Activated T-helper 17 cell treated with anti-CD3 and anti-CD28 coated beads, Interleukin-2, amount 50 U/mL, for 72 hours (primary cell): Measurements from ENCODE around the gene ATF4. TPM values are rescaled to one million over a fixed set of nuclear protein-coding genes. Genes with fewer than 3 reads are reported as not detected.

Experiments used
- ATAC-seq: fragments of 150-1000 bp; cut with Tn5 transposase; replicated peaks from 2 replicates; pipeline ENCODE4 v1.10.0; 2021; ENCODE audit warnings: mild to moderate bottlenecking, moderate library complexity
- H3K27ac Mint-ChIP-seq: one replicate; pipeline ENCODE4 v1.8.0; 2022; ENCODE audit warnings: mixed read lengths
- H3K27me3 Mint-ChIP-seq: one replicate; pipeline ENCODE4 v1.8.0; 2022; ENCODE audit warnings: mixed read lengths
- H3K36me3 Mint-ChIP-seq: one replicate; pipeline ENCODE4 v1.8.0; 2022; ENCODE audit warnings: low read depth, mild to moderate bottlenecking, mixed read lengths
- H3K4me1 Mint-ChIP-seq: one replicate; pipeline ENCODE4 v1.8.0; 2022; ENCODE audit warnings: mixed read lengths
- H3K4me3 Mint-ChIP-seq: one replicate; pipeline ENCODE4 v1.8.0; 2022; ENCODE audit warnings: mild to moderate bottlenecking, mixed read lengths
- H3K9me3 Mint-ChIP-seq: one replicate; pipeline ENCODE4 v1.8.0; 2022; ENCODE audit warnings: mixed read lengths
- total RNA-seq, 2 donors: library from RNA; stranded (reverse); gene quantifications; one replicate each; pipeline ENCODE4 v1.2.3, GENCODE V29; 2022

Gene ATF4
- total RNA-seq, 2 donors from 2014 or later: 338 to 432 TPM

- Mint-ChIP-seq H3K27ac (no peak overlapping the region), H3K4me3 (no peak overlapping the region), H3K4me1 (peaks cover 3% of the 10 kb centered on the region), H3K27me3 (peaks cover 12% of the 10 kb centered on the region), H3K36me3 (no peaks in the 10 kb centered on the region), H3K9me3 (no peaks in the 10 kb centered on the region)
- ATAC-seq: no peak
Measured at GRCh38 chr22:39560127-39560526, 39.8 kb downstream of the ATF4 start.

GRCh38 chr22:39562839-39563489 lies 42.6 kb downstream of the ATF4 start:
- H3K4me3 Mint-ChIP-seq: no peak overlapping the region
- H3K27ac Mint-ChIP-seq: no peak overlapping the region
- H3K36me3 Mint-ChIP-seq: no peaks in the 10 kb centered on the region
- ATAC-seq: no peak
- no peaks in the 10 kb centered on the region for H3K27me3 Mint-ChIP-seq
- peaks cover 9% of the 10 kb centered on the region for H3K4me1 Mint-ChIP-seq
- H3K9me3 Mint-ChIP-seq: peaks cover 4% of the 10 kb centered on the region

- Mint-ChIP-seq H3K9me3 (peaks cover 4% of the 10 kb centered on the region), H3K4me1 (peaks cover 11% of the 10 kb centered on the region), H3K27me3 (no peaks in the 10 kb centered on the region), H3K36me3 (no peaks in the 10 kb centered on the region), H3K4me3 (no peak overlapping the region), H3K27ac (no peak overlapping the region)
- no peak for ATAC-seq
Measured at GRCh38 chr22:39563571-39564428, 43.4 kb downstream of the ATF4 start.

- Mint-ChIP-seq H3K4me3 (no peak overlapping the region), H3K36me3 (no peaks in the 10 kb centered on the region), H3K27me3 (no peaks in the 10 kb centered on the region), H3K9me3 (peaks cover 4% of the 10 kb centered on the region), H3K27ac (no peak overlapping the region), H3K4me1 (peaks cover 11% of the 10 kb centered on the region)
- ATAC-seq: no peak
Measured at GRCh38 chr22:39565414-39565944, 45.1 kb downstream of the ATF4 start.

- ATAC-seq: peak; percentile 85
- Mint-ChIP-seq H3K27ac (peak overlapping the region; percentile 48), H3K36me3 (no peaks in the 10 kb centered on the region), H3K4me1 (peaks cover 16% of the 10 kb centered on the region), H3K4me3 (peak overlapping the region; percentile 28), H3K27me3 (no peaks in the 10 kb centered on the region), H3K9me3 (peaks cover 4% of the 10 kb centered on the region)
Measured at GRCh38 chr22:39567135-39567946, 47.0 kb downstream of the ATF4 start.

GRCh38 chr22:39568278-39568981 lies 48.1 kb downstream of the ATF4 start:
- Mint-ChIP-seq H3K36me3 (no peaks in the 10 kb centered on the region), H3K4me3 (peak overlapping the region; percentile 28), H3K4me1 (peaks cover 16% of the 10 kb centered on the region), H3K27me3 (no peaks in the 10 kb centered on the region), H3K9me3 (peaks cover 4% of the 10 kb centered on the region), H3K27ac (peak overlapping the region; percentile 48)
- no peak for ATAC-seq

- H3K4me3 Mint-ChIP-seq: no peak overlapping the region
- H3K27me3 Mint-ChIP-seq: no peaks in the 10 kb centered on the region
- no peaks in the 10 kb centered on the region for H3K36me3 Mint-ChIP-seq
- no peak for ATAC-seq
- no peak overlapping the region for H3K27ac Mint-ChIP-seq
- peaks cover 16% of the 10 kb centered on the region for H3K4me1 Mint-ChIP-seq
- H3K9me3 Mint-ChIP-seq: peaks cover 4% of the 10 kb centered on the region
Measured at GRCh38 chr22:39569066-39569465, 48.7 kb downstream of the ATF4 start.

- no peaks in the 10 kb centered on the region for H3K36me3 Mint-ChIP-seq
- H3K4me3 Mint-ChIP-seq: no peak overlapping the region
- H3K27ac Mint-ChIP-seq: no peak overlapping the region
- H3K9me3 Mint-ChIP-seq: peaks cover 4% of the 10 kb centered on the region
- H3K4me1 Mint-ChIP-seq: peaks cover 16% of the 10 kb centered on the region
- no peaks in the 10 kb centered on the region for H3K27me3 Mint-ChIP-seq
- no peak for ATAC-seq
Measured at GRCh38 chr22:39570226-39570625, 49.9 kb downstream of the ATF4 start.

- no peak within 1 kb of the TSS for H3K27ac Mint-ChIP-seq
- peaks cover 11% of the 10 kb centered on the region for H3K4me1 Mint-ChIP-seq
- no peak for ATAC-seq
Measured at GRCh38 chr22:39570665-39571064, 50.3 kb downstream of the ATF4 start, which contains the start of gene CACNA1I. Gene CACNA1I (plus strand): TSS chr22:39570753. CDS start chr22:39570753, 0 bp downstream.

GRCh38 chr22:39571538-39571937 lies 51.2 kb downstream of the ATF4 start:
- no peak for ATAC-seq
- H3K36me3 Mint-ChIP-seq: no peaks in the 10 kb centered on the region
- H3K27me3 Mint-ChIP-seq: no peaks in the 10 kb centered on the region
- no peak overlapping the region for H3K4me3 Mint-ChIP-seq
- peaks cover 9% of the 10 kb centered on the region for H3K4me1 Mint-ChIP-seq
- no peaks in the 10 kb centered on the region for H3K9me3 Mint-ChIP-seq
- no peak overlapping the region for H3K27ac Mint-ChIP-seq

More at GRCh38 chr22:39570665-39571064, 50.3 kb downstream of the ATF4 start, which contains the start of gene CACNA1I:
- Mint-ChIP-seq H3K4me3 (no peak within 1 kb of the TSS), H3K36me3 (no peaks in the 10 kb centered on the region), H3K9me3 (no peaks in the 10 kb centered on the region), H3K27me3 (no peaks in the 10 kb centered on the region)

Other genes with a start within 250 kb of the ATF4 start
- 1,000 to 10,000 TPM; 2,256 to 2,974 TPM for gene RPL3, start 200.9 kb upstream of the ATF4 start, total RNA-seq
- gene SYNGR1, start 170.6 kb upstream of the ATF4 start, total RNA-seq: not detected
- gene TAB1, start 120.8 kb upstream of the ATF4 start, total RNA-seq: 10 to 100 TPM; 15.2 to 20.9 TPM
- 1 to 10 TPM; 1.5 to 1.6 TPM for gene MGAT3, start 63.5 kb upstream of the ATF4 start, total RNA-seq
- 10 to 100 TPM; 34.7 to 54.0 TPM for gene MIEF1, start 18.3 kb upstream of the ATF4 start, total RNA-seq
- 100 to 1,000 TPM in 1 of 2 donors, 10 to 100 TPM in 1; 61.3 to 102 TPM for gene RPS19BP1, start 12.2 kb downstream of the ATF4 start, total RNA-seq
- 1 to 10 TPM in 1 of 2 donors, under 1 TPM in 1; 0.84 to 5.3 TPM for gene CACNA1I, start 50.2 kb downstream of the ATF4 start, total RNA-seq